Inflammatory macrophage (primary cell): ENCODE results near the gene SIN3B.

ENCODE experiments used
- DNase-seq, 2 donors: peaks; one replicate each; pipeline ENCODE4 v3.0.0-alpha.2; 2020 to 2022
- total RNA-seq, 18 experiments: gene quantifications; one replicate each; lab custom pipeline; 2026; ENCODE audit warnings: mixed read lengths in 6 of 18, inconsistent platforms in 2 of 18; lab: John Stamatoyannopoulos, UW

SIN3B gene, protein sequence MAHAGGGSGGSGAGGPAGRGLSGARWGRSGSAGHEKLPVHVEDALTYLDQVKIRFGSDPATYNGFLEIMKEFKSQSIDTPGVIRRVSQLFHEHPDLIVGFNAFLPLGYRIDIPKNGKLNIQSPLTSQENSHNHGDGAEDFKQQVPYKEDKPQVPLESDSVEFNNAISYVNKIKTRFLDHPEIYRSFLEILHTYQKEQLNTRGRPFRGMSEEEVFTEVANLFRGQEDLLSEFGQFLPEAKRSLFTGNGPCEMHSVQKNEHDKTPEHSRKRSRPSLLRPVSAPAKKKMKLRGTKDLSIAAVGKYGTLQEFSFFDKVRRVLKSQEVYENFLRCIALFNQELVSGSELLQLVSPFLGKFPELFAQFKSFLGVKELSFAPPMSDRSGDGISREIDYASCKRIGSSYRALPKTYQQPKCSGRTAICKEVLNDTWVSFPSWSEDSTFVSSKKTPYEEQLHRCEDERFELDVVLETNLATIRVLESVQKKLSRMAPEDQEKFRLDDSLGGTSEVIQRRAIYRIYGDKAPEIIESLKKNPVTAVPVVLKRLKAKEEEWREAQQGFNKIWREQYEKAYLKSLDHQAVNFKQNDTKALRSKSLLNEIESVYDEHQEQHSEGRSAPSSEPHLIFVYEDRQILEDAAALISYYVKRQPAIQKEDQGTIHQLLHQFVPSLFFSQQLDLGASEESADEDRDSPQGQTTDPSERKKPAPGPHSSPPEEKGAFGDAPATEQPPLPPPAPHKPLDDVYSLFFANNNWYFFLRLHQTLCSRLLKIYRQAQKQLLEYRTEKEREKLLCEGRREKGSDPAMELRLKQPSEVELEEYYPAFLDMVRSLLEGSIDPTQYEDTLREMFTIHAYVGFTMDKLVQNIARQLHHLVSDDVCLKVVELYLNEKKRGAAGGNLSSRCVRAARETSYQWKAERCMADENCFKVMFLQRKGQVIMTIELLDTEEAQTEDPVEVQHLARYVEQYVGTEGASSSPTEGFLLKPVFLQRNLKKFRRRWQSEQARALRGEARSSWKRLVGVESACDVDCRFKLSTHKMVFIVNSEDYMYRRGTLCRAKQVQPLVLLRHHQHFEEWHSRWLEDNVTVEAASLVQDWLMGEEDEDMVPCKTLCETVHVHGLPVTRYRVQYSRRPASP
- 13.1 to 43.1 (median 29.1) reads per million in 18 experiments for total RNA-seq

- DNase-seq, result peak; percentile 92 to 95
Observed at GRCh38 chr19:16829010-16829821, at the start of gene SIN3B. Gene SIN3B (plus strand): TSS chr19:16829398. CDS start chr19:16829421, 23 bp downstream.

- DNase-seq, result peak; percentile 9 to 37
Observed at GRCh38 chr19:16779539-16780163, 49.5 kb upstream of the SIN3B start.

- DNase-seq, result no peak
Observed at GRCh38 chr19:16782719-16783118, 46.5 kb upstream of the SIN3B start.

DNA sequence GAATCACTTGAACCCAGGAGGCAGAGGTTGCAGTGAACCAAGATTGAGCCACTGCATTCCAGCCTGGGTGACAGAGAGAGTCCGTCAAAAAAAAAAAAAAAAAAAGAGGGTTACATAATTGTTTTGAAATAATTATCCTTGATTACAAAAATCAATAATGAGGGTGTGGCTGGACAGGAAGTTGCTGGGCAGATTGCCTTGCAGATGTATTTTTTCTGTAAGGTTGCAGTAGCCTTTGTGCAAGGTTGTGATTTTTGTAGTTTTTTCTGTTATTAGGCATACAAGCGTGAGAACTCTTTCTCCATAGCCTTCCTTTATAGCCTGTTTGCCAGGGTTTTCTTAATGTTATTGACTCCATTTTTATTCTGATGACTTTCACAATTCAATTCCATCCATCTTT, 40.7 kb upstream of the SIN3B start:
- DNase-seq, result peak in 1 of 2 donors; percentile 78

GRCh38 chr19:16789238-16789637, 40.0 kb upstream of the SIN3B start:
- no peak for DNase-seq

GRCh38 chr19:16790051-16790450, 39.1 kb upstream of the SIN3B start:
- peak; percentile 46 to 49 for DNase-seq

- DNase-seq, result no peak
Observed at GRCh38 chr19:16791942-16792341, 37.3 kb upstream of the SIN3B start.

DNA sequence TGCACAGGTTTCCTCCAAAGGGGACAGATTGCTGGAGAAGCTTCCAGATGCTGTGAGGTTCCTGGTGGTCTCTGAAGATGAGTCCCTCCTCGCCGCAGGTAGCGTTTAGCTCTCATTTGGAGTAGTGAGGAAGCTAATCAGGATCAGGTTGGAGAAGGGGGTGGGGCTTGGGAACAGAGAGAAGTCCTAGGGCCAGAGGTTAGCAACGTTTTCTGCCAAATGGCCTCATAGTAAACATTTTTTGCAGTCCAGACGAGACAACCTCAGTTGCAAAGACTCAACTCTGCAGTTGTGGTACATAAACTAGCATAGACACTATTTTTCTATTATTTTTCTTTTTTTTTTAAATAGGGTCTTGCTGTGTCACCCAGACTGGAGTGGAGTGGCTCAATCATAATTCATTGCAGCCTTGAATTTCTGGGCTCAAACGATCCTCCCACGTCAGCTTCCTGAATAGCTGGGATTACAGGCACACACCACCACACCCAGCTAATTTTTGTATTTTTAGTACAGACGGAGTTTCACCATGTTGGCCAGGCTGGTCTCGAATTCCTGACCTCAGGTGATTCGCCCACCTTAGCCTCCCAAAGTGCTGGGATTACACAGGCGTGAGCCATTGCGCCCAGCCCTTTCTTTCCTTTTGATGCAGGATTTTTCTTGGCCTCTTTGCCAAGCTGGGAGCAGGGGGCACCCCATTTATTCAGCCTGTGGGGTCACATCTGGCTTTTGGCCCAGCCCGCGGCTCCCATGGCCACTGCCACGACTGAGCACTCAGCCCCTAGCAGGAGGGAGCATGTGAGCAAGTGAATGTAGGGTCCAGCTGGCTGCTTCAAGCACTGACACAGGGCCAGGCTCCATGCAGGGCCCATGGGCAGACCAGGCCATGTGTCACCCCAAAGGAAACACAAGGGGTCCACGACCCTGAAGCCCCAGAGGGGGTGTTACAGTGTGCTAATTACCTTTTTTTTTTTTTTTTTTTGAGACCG, 34.4 kb upstream of the SIN3B start:
- DNase-seq, result peak; percentile 51 to 61

DNA sequence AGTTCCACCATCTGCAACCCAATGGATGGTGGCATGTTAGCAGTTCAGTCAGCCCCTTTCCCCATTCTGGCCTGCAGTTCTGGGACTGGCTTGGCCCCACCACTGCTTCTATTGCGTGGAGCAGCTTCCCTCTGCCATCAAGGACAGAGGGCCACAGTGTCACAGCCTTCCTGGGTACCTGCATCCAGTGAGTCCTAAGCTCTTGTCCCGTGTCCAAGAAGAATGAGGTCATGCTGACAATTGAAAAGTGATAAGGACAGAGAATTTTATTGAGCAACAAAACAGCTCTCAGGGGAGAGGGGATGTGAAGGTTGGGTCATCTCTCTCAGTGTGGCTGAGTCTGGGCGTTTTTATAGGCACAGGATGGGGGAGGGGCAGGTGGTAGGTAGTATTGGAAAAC, 33.5 kb upstream of the SIN3B start:
- no peak for DNase-seq

GRCh38 chr19:16797876-16798275, 31.3 kb upstream of the SIN3B start:
- DNase-seq, result peak; percentile 17 to 48

DNA sequence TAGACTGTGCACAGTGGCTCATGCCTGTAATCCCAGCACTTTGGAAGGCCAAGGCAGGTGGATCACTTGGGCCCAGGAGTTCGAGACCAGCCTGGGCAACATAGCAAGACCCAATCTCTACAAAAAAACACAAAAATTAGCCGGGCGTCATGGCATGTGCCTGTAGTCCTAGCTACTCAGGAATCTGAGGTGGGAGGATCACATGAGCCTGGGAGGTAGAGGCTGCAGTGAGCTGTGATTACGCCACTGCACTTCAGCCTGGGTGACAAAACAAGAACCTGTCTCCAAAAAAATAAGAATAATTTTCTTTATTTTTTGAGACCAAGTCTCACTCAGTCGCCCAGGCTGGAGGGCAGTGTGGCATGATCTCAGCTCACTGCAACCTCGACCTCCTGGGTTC, 30.9 kb upstream of the SIN3B start:
- DNase-seq, result peak; percentile 13 to 43

- no peak for DNase-seq
Observed at GRCh38 chr19:16799740-16800139, 29.5 kb upstream of the SIN3B start.

DNA sequence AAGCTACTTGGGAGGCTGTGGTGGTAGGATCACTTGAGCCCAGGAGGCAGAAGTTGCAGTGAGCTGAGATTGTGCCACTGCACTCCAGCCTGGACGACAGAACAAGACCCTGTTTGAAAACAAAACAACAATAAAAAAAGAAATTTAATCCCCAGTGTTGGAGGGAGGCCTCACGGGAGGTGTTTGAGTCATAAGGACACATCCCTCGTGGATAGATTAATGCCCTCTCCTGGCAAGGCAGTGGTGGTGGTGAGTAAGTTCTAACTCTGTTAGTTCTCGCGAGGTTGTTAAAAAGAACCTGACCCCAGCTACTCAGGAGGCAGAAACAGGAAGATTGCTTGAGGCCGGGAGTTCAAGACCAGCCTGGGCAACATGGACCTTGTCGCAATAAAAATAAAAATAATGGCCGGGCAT, 27.6 kb upstream of the SIN3B start:
- DNase-seq, result peak; percentile 42 to 50

DNA sequence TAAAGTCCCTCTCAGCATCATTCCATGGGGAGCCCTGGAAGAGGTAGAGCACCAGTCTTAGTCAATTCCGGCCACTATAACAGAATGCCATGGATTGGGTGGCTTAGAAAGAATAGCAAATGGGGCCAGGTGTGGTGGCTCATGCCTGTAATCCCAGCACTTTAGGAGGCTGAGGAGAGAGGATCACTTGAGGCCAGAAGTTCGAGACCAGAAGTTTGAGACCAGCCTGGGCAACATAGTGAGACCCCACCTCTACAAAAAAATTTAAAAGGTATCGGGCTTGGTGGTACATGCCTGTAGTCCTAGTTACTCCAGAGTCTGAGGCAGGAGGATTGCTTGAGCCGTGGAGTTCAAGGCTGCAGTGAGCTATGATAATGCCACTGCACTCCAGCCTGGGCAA, 25.0 kb upstream of the SIN3B start:
- DNase-seq, result no peak

DNA sequence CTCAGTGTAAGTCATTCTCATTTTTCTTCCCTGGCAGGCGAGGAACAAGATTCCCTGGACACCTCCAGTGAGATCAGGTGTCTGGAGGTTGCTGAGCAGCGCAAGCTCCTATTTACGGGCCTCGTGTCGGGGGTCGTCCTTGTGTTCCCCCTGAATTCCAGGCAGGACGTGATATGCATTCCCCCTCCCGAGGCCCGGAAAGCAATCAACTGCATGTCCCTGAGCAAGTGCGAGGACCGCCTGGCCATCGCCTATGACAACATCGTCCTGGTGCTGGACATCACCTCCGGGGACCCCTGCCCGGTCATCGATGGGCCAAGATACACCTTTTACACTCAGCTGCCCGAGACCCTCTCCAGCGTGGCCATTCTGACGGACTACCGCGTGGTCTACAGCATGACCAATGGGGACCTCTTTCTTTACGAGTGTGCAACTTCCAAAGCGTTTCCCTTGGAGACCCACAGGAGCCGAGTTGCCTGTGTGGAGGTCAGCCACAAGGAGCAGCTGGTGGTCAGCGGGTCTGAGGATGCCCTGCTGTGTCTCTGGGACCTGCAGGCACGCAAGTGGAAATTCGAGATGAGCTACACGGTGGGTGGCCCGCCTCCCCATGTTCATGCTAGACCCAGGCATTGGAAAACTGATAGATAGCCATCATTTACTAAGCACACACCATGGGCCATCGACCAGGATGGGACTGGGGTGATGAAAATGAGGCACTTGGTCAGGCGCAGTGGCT, 21.5 kb upstream of the SIN3B start:
- no peak for DNase-seq

- no peak for DNase-seq
Observed at GRCh38 chr19:16814526-16815100, 14.6 kb upstream of the SIN3B start.

DNA sequence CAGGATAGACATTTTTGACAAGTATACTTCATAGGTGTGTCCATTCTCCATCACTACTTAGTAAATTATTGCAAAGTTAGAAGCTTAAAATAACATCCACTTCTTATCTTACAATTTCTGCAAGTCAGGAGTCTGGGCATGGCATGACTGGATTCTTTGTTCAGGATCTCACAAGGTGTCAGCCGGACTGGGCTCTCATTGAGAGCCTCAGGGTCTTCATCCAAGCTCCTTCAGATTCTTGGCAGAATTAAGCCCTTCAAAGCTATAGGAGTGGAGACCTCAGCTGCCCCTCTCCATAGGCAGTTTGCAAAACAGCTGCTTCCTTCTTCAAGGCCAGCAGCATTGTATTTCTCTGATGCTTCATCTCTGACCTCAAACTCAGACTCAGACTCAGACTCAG, 9.1 kb upstream of the SIN3B start:
- no peak for DNase-seq

- DNase-seq, result no peak
Observed at GRCh38 chr19:16821081-16821480, 8.1 kb upstream of the SIN3B start.

- no peak for DNase-seq
Observed at GRCh38 chr19:16822648-16823047, 6.5 kb upstream of the SIN3B start.
